ENCODE results near the gene SLPI. TPM values are rescaled to one million over a fixed set of nuclear protein-coding genes. Genes with fewer than 3 reads are reported as not detected.

The SLPI gene
- total RNA-seq, 1 donor, result 1.4 TPM

DNA sequence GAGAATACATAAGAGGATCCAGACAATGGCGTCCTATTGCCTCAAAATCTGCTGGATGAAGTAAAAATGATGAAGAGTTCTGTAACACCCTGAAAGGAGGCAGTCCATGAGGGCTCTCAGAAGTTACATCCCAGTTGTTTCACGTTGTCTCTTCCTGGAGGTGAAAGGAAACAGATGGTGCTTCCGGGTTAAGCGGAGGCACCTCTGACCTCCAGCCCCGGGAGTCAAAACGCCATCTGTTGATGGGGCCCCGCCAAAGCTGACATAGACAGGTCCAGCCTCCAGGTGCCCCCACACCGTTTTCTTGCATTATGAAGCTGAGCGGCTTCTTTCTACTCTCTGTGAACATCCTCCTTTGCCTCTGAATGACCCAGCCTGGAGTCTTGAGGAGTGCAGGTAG lies 23.7 kb downstream of the SLPI start:
- no peak for DNase-seq (ENCODE audit: insufficient read length, low spot score, missing footprints)
- no peak overlapping the region for H3K4me3 ChIP-seq (ENCODE audit: insufficient read depth, low read length)
- TF ChIP-seq, protein P1, sequence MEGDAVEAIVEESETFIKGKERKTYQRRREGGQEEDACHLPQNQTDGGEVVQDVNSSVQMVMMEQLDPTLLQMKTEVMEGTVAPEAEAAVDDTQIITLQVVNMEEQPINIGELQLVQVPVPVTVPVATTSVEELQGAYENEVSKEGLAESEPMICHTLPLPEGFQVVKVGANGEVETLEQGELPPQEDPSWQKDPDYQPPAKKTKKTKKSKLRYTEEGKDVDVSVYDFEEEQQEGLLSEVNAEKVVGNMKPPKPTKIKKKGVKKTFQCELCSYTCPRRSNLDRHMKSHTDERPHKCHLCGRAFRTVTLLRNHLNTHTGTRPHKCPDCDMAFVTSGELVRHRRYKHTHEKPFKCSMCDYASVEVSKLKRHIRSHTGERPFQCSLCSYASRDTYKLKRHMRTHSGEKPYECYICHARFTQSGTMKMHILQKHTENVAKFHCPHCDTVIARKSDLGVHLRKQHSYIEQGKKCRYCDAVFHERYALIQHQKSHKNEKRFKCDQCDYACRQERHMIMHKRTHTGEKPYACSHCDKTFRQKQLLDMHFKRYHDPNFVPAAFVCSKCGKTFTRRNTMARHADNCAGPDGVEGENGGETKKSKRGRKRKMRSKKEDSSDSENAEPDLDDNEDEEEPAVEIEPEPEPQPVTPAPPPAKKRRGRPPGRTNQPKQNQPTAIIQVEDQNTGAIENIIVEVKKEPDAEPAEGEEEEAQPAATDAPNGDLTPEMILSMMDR (IDR thresholded peaks at IDR 0.05; ENCODE audit: extremely low read depth, low read depth, low read length), result no peak
- H3K4me1 ChIP-seq (ENCODE audit: insufficient read depth, low read length), result no peaks in the 10 kb centered on the region
- H3K4me2 ChIP-seq (ENCODE audit: insufficient read depth, low read length), result no peak overlapping the region
- no peak overlapping the region for H2AFZ ChIP-seq (ENCODE audit: low read length)
- no peaks in the 10 kb centered on the region for H3K9me3 ChIP-seq (ENCODE audit: low read depth, low read length)
- no peak overlapping the region for H3K27ac ChIP-seq (ENCODE audit: low read depth, low read length)
- no peaks in the 10 kb centered on the region for H3K79me2 ChIP-seq (ENCODE audit: insufficient read depth, low read length)
- H3K27me3 ChIP-seq (ENCODE audit: insufficient read depth, low read length), result peaks cover 14% of the 10 kb centered on the region
- H4K20me1 ChIP-seq (ENCODE audit: insufficient read depth, low read length), result no peaks in the 10 kb centered on the region
- H3K36me3 ChIP-seq (ENCODE audit: insufficient read depth, low read length), result no peaks in the 10 kb centered on the region

- Histone ChIP-seq H3K36me3 (ENCODE audit: insufficient read depth, low read length) (no peaks in the 10 kb centered on the region), H3K27ac (ENCODE audit: low read depth, low read length) (no peak overlapping the region), H3K4me2 (ENCODE audit: insufficient read depth, low read length) (no peak overlapping the region), H3K27me3 (ENCODE audit: insufficient read depth, low read length) (peaks cover 15% of the 10 kb centered on the region), H4K20me1 (ENCODE audit: insufficient read depth, low read length) (no peaks in the 10 kb centered on the region), H3K79me2 (ENCODE audit: insufficient read depth, low read length) (no peaks in the 10 kb centered on the region), H3K4me3 (ENCODE audit: insufficient read depth, low read length) (no peak overlapping the region), H2AFZ (ENCODE audit: low read length) (no peak overlapping the region), H3K9me3 (ENCODE audit: low read depth, low read length) (no peaks in the 10 kb centered on the region), H3K4me1 (ENCODE audit: insufficient read depth, low read length) (no peaks in the 10 kb centered on the region)
- TF ChIP-seq, protein P1 (IDR thresholded peaks at IDR 0.05; ENCODE audit: extremely low read depth, low read depth, low read length), result peak; percentile 50
- DNase-seq (ENCODE audit: insufficient read length, low spot score, missing footprints), result no peak
Observed at GRCh38 chr20:45229264-45230056, 24.9 kb downstream of the SLPI start.

- TF ChIP-seq, protein P1 (IDR thresholded peaks at IDR 0.05; ENCODE audit: extremely low read depth, low read depth, low read length), result no peak
- no peak overlapping the region for H3K27ac ChIP-seq (ENCODE audit: low read depth, low read length)
- DNase-seq (ENCODE audit: insufficient read length, low spot score, missing footprints), result no peak
- no peaks in the 10 kb centered on the region for H3K9me3 ChIP-seq (ENCODE audit: low read depth, low read length)
- H3K4me1 ChIP-seq (ENCODE audit: insufficient read depth, low read length), result no peaks in the 10 kb centered on the region
- no peaks in the 10 kb centered on the region for H3K79me2 ChIP-seq (ENCODE audit: insufficient read depth, low read length)
- no peaks in the 10 kb centered on the region for H4K20me1 ChIP-seq (ENCODE audit: insufficient read depth, low read length)
- no peak overlapping the region for H3K4me2 ChIP-seq (ENCODE audit: insufficient read depth, low read length)
- no peak overlapping the region for H3K4me3 ChIP-seq (ENCODE audit: insufficient read depth, low read length)
- H3K36me3 ChIP-seq (ENCODE audit: insufficient read depth, low read length), result no peaks in the 10 kb centered on the region
- H3K27me3 ChIP-seq (ENCODE audit: insufficient read depth, low read length), result peaks cover 9% of the 10 kb centered on the region
- H2AFZ ChIP-seq (ENCODE audit: low read length), result no peak overlapping the region
Observed at GRCh38 chr20:45226287-45226686, 28.1 kb downstream of the SLPI start.

DNA sequence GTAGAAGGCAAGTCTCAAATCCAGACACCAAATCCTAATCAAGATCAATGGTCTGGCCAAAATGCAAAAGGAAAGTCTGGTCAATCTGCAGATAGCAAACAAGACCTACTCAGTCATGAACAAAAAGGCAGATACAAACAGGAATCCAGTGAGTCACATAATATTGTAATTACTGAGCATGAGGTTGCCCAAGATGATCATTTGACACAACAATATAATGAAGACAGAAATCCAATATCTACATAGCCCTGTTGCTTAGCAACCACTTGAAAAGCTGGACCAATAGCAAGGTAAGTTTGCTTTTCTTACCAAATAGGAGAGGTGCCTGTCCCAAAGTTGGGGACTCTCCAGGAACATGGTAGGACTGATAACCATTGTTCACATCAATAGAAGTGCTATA lies 31.2 kb downstream of the SLPI start:
- no peak overlapping the region for H3K27ac ChIP-seq (ENCODE audit: low read depth, low read length)
- H3K4me1 ChIP-seq (ENCODE audit: insufficient read depth, low read length), result no peaks in the 10 kb centered on the region
- no peaks in the 10 kb centered on the region for H3K36me3 ChIP-seq (ENCODE audit: insufficient read depth, low read length)
- H2AFZ ChIP-seq (ENCODE audit: low read length), result no peak overlapping the region
- no peaks in the 10 kb centered on the region for H3K79me2 ChIP-seq (ENCODE audit: insufficient read depth, low read length)
- H3K4me3 ChIP-seq (ENCODE audit: insufficient read depth, low read length), result no peak overlapping the region
- TF ChIP-seq, protein P1 (IDR thresholded peaks at IDR 0.05; ENCODE audit: extremely low read depth, low read depth, low read length), result no peak
- H4K20me1 ChIP-seq (ENCODE audit: insufficient read depth, low read length), result no peaks in the 10 kb centered on the region
- DNase-seq (ENCODE audit: insufficient read length, low spot score, missing footprints), result no peak
- H3K27me3 ChIP-seq (ENCODE audit: insufficient read depth, low read length), result peaks cover 8% of the 10 kb centered on the region
- no peak overlapping the region for H3K4me2 ChIP-seq (ENCODE audit: insufficient read depth, low read length)
- no peaks in the 10 kb centered on the region for H3K9me3 ChIP-seq (ENCODE audit: low read depth, low read length)
